ENCODE measurements around the gene SOS1. TPM values are rescaled to one million over a fixed set of nuclear protein-coding genes. Genes with fewer than 3 reads are reported as not detected.

SOS1 gene
- total RNA-seq, 1 experiment from 2014 or later, result 28.7 TPM

GRCh38 chr2:39107156-39107555, 13.7 kb downstream of the SOS1 start:
- no TSS peak for BruUV-seq (replicated peaks)
- Histone ChIP-seq H3K9me3 (ENCODE audit: control insufficient read depth, insufficient read depth, low read depth, low read length) (no peaks in the 10 kb centered on the region), H3K36me3 (ENCODE audit: control insufficient read depth, insufficient read depth, low read length) (no peaks in the 10 kb centered on the region), H3K4me3 (ENCODE audit: low read depth in 2 of 2, low read length in 2 of 2) (no peak overlapping the region), H3K27ac (ENCODE audit: low read length) (no peak overlapping the region), H3K27me3 (ENCODE audit: control insufficient read depth, insufficient read depth, low read length) (no peaks in the 10 kb centered on the region), H3K4me1 (ENCODE audit: control insufficient read depth, insufficient read depth, low read length) (0 out of 2 replicates have a peak, but pooled peaks cover 4% of the 10 kb centered on the region)
- DNase-seq (ENCODE audit: low read depth, low spot score) (no peak), ATAC-seq (peak; percentile 82)
- POLR2A ChIA-PET, result no interaction called here
- in situ Hi-C loops (cut with HindIII; ENCODE audit: low pct_unique_long_range_greater_than_20kb, low sequenced_read_pairs), result no loop called here
- TF ChIP-seq REST (IDR thresholded peaks at IDR 0.05; ENCODE audit: insufficient read depth in 1 of 2, low read depth in 2 of 2, low read length in 1 of 2), result no peak
- no peak for TF ChIP-seq POLR2AphosphoS5 (IDR thresholded peaks at IDR 0.05; ENCODE audit: low read depth, low read length)
- intact Hi-C loops (cut with micrococcal nuclease; ENCODE audit: unreplicated experiment), result no loop called here
- CTCF ChIA-PET, result interaction anchor here (0.6 kb wide), 1 partner anchor 17 kb away, joined by 4 read pairs; no protein-coding TSS in a partner anchor

- in situ Hi-C loops (cut with HindIII; ENCODE audit: low pct_unique_long_range_greater_than_20kb, low sequenced_read_pairs), result no loop called here
- TF ChIP-seq CTCF (IDR thresholded peaks at IDR 0.05) (no peak), REST (IDR thresholded peaks at IDR 0.05; ENCODE audit: insufficient read depth in 1 of 2, low read depth in 2 of 2, low read length in 1 of 2) (no peak)
- no peak overlapping the region for H3K27ac ChIP-seq (ENCODE audit: low read length)
Measured at GRCh38 chr2:39099870-39100728, 20.8 kb downstream of the SOS1 start.

More at GRCh38 chr2:39099870-39100728, 20.8 kb downstream of the SOS1 start:
- DNase-seq (ENCODE audit: low read depth, low spot score) (no peak), ATAC-seq (peak; percentile 63)
- no peaks in the 10 kb centered on the region for H3K27me3 ChIP-seq (ENCODE audit: control insufficient read depth, insufficient read depth, low read length)
- intact Hi-C loops (cut with micrococcal nuclease; ENCODE audit: unreplicated experiment), result no loop called here
- ChIA-PET POLR2A (no interaction called here), CTCF (no interaction called here)
- no peaks in the 10 kb centered on the region for H3K36me3 ChIP-seq (ENCODE audit: control insufficient read depth, insufficient read depth, low read length)
- BruUV-seq (replicated peaks), result no TSS peak
- no peak overlapping the region for H3K4me3 ChIP-seq (ENCODE audit: low read depth in 2 of 2, low read length in 2 of 2)
- H3K9me3 ChIP-seq (ENCODE audit: control insufficient read depth, insufficient read depth, low read depth, low read length), result no peaks in the 10 kb centered on the region
- no peaks in the 10 kb centered on the region; the same call in 1 of the 2 replicates for H3K4me1 ChIP-seq (ENCODE audit: control insufficient read depth, insufficient read depth, low read length)

All from Panc1 (cell line).